ENCODE data around the gene THSD7B. TPM values are rescaled to one million over a fixed set of nuclear protein-coding genes. Genes with fewer than 3 reads are reported as not detected.

Gene THSD7B
- total RNA-seq, 6 donors from 2014 or later: 0.47 TPM; not detected in 5

GRCh38 chr2:136891100-136891499, 125.8 kb downstream of the THSD7B start:
- H3K27ac ChIP-seq: no peak overlapping the region
- ATAC-seq (ENCODE audit: low FRiP score in 2 of 2): no peak

GRCh38 chr2:136894007-136894634, 128.8 kb downstream of the THSD7B start:
- Histone ChIP-seq H3K9me3 (no peaks in the 10 kb centered on the region), H3K27ac (no peak overlapping the region), H3K4me3 (no peak overlapping the region), H3K27me3 (no peaks in the 10 kb centered on the region), H3K36me3 (no peaks in the 10 kb centered on the region), H3K4me1 (no peaks in the 10 kb centered on the region)
- ATAC-seq (ENCODE audit: low FRiP score in 2 of 2) (no peak), DNase-seq (no peak)
- TF ChIP-seq POLR2A (IDR thresholded peaks at IDR 0.05) (no peak), CTCF (IDR thresholded peaks at IDR 0.05) (no peak), EP300 (IDR thresholded peaks at IDR 0.05) (no peak), POLR2AphosphoS5 (IDR thresholded peaks at IDR 0.05) (no peak)
- WGBS, 2 donors: 74 to 81% methylated on average over 2 of the region's 2 CpGs

More at GRCh38 chr2:136891100-136891499, 125.8 kb downstream of the THSD7B start:
- Histone ChIP-seq H3K27me3 (no peaks in the 10 kb centered on the region), H3K4me3 (no peak overlapping the region), H3K9me3 (no peaks in the 10 kb centered on the region), H3K4me1 (no peaks in the 10 kb centered on the region), H3K36me3 (no peaks in the 10 kb centered on the region)
- no peak for DNase-seq
- 69 to 93% methylated on average over 1 of the region's 1 CpG for WGBS, 2 donors
- TF ChIP-seq EP300 (IDR thresholded peaks at IDR 0.05): no peak
- TF ChIP-seq CTCF (IDR thresholded peaks at IDR 0.05): no peak
- TF ChIP-seq POLR2AphosphoS5 (IDR thresholded peaks at IDR 0.05): no peak

- DNase-seq (no peak), ATAC-seq (ENCODE audit: low FRiP score in 2 of 2) (no peak)
- Histone ChIP-seq H3K36me3 (no peaks in the 10 kb centered on the region), H3K27ac (no peak overlapping the region), H3K4me3 (no peak overlapping the region), H3K27me3 (no peaks in the 10 kb centered on the region), H3K9me3 (no peaks in the 10 kb centered on the region), H3K4me1 (no peaks in the 10 kb centered on the region)
- TF ChIP-seq POLR2AphosphoS5 (IDR thresholded peaks at IDR 0.05) (no peak), CTCF (IDR thresholded peaks at IDR 0.05) (no peak), EP300 (IDR thresholded peaks at IDR 0.05) (no peak), POLR2A (IDR thresholded peaks at IDR 0.05) (no peak)
- WGBS, 2 donors: 76 to 88% methylated on average over 4 of the region's 4 CpGs
Measured at GRCh38 chr2:136901732-136902131, 136.4 kb downstream of the THSD7B start.

- Histone ChIP-seq H3K4me3 (no peak overlapping the region), H3K27ac (no peak overlapping the region), H3K36me3 (no peaks in the 10 kb centered on the region), H3K9me3 (no peaks in the 10 kb centered on the region), H3K4me1 (no peaks in the 10 kb centered on the region), H3K27me3 (no peaks in the 10 kb centered on the region)
- no peak for TF ChIP-seq POLR2AphosphoS5 (IDR thresholded peaks at IDR 0.05)
- no peak for TF ChIP-seq CTCF (IDR thresholded peaks at IDR 0.05)
- no peak for TF ChIP-seq POLR2A (IDR thresholded peaks at IDR 0.05)
- TF ChIP-seq EP300 (IDR thresholded peaks at IDR 0.05): no peak
- ATAC-seq (ENCODE audit: low FRiP score in 2 of 2): no peak
- 52 to 53% methylated on average over 2 of the region's 2 CpGs for WGBS, 2 donors
- no peak for DNase-seq
Measured at GRCh38 chr2:136905779-136906178, 140.4 kb downstream of the THSD7B start.

- ATAC-seq (ENCODE audit: low FRiP score in 2 of 2): no peak
- WGBS, 2 donors: 42 to 44% methylated on average over 1 of the region's 1 CpG
Measured at GRCh38 chr2:136909777-136910176, 144.4 kb downstream of the THSD7B start.

More at GRCh38 chr2:136909777-136910176, 144.4 kb downstream of the THSD7B start:
- Histone ChIP-seq H3K4me1 (no peaks in the 10 kb centered on the region), H3K9me3 (no peaks in the 10 kb centered on the region), H3K36me3 (no peaks in the 10 kb centered on the region), H3K27me3 (no peaks in the 10 kb centered on the region), H3K27ac (no peak overlapping the region), H3K4me3 (no peak overlapping the region)
- TF ChIP-seq CTCF (IDR thresholded peaks at IDR 0.05): no peak
- TF ChIP-seq POLR2A (IDR thresholded peaks at IDR 0.05): no peak
- no peak for TF ChIP-seq EP300 (IDR thresholded peaks at IDR 0.05)
- no peak for TF ChIP-seq POLR2AphosphoS5 (IDR thresholded peaks at IDR 0.05)
- DNase-seq: no peak

All from upper lobe of left lung (tissue), 6 donors.